Measurements from ENCODE around the gene PROC.

PROC gene

DNA sequence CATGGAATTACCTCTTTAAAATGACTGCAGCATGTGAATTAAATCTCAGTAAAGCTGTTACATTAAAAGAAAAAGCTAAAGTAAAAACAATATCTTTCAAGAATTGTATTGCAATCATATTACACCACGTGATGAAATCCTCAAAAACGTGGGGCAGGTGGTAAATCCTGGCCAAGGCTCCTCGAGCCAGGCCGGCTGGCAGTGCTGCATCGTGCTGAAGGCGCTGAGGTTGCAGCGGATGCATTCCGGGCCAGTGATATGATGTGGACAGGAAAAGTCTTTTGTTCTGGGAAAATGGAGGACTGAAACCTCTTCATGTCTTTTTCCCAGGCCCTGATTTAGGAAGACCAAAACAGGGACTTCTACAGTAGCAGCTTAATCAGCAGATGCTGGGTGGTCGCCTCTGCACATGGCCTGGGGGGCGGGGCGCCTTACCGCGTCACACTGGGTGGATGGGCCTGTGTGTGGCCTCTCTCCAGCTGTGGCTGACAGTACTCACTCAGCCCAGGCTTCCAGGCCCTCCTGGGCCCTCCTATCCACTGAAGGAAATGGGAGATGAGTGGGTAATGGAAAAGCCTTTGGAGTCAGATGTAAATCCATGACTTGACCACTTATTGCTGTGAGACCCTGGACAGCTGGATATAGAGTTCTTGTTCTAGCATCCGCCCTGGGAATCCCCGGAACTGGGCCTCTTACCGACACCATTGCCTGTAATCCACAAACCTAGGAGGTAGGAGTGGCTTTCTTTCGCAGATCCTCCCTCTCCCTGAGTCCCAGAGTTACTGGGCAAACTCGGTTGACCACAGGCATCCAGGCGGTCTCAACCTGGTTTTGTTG lies 45.1 kb downstream of the PROC start:
- DNase-seq, result peak; percentile 21

GRCh38 chr2:127464470-127465257 lies 46.4 kb downstream of the PROC start:
- peak; percentile 9 for DNase-seq

DNA sequence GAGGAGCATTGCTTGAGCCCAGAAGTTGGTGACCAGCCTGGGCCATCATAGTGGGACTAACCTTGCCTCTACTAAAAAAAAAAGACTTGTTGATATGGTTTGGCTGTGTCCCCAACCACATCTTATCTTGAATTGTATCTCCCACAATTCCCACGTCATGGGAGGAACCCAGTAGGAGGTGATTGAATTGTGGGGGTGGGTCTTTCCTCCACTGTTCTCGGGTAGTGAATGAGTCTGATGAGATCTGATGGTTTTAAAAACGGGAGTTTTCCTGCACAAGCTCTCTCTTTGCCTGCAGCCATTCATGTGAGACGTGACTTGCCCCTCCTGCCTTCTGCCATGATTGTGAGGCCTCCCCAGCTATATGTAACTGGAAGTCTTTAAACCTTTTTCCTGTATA lies 47.0 kb downstream of the PROC start:
- DNase-seq, result peak; percentile 12

- DNase-seq, result no peak
Measured at GRCh38 chr2:127469051-127469450, 50.8 kb downstream of the PROC start.

- no peak for DNase-seq
Measured at GRCh38 chr2:127469974-127470373, 51.7 kb downstream of the PROC start.

DNA sequence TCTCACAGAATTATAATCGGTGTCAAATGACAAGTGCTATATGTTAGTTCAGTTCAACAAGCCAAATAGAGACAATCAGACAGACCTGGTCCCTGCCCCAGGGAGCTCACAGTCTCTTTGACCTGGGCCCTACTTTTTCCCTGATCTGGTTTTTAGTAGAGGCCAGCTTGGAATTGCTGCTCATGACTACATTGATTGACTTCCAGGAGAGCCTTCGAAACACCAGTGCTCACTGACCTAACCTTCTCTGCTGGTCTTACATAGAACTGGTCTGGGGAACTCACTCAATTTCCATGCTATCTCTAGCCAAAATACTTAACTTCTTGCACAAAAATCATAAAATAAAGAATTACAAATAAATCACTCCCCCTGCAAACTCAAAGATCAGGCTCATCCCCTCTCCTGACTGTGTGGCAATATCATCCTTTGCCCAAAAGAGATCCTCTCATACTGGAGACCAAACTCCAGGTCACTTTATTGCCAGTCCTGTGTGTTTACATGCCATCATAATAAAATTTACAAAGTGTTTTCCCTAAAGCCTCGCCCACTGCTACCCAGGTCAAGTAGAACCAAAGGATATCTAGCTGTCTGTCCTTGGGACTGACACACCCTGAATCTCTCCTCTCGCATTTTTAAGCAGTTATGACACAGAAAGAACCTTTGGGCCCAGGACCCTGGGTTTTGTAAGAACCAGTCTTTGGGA lies 53.2 kb downstream of the PROC start:
- no peak for DNase-seq

DNA sequence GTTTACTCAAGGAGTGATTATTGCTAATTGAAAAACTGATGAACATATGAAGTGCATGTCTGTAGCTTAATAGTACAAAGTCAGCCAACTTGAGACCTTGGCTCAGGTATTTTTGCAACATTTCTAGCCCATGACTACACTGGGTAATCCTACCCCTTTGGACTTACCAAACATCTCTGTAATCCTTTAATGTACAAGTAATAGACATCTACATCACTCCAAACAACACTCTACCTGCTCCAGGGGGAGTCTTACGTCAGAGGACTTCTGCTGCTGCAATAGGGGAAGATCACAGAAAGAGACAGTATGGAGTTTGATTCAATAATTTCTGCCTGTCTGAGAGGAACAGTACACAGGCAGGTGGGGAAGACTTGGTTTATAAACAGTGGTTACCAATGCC lies 54.0 kb downstream of the PROC start:
- no peak for DNase-seq

- DNase-seq, result no peak
Measured at GRCh38 chr2:127475788-127476187, 57.6 kb downstream of the PROC start.
